Measurements from ENCODE around the gene OR51V1.
"Not testable (repeated sequence)": the region's sequence is repeated elsewhere in the genome, so short reads cannot be mapped to it uniquely, and the experiment has no call there.

Gene OR51V1

GRCh38 chr11:5200582-5200981 is at the start of gene OR51V1:
Gene OR51V1 (minus strand): TSS chr11:5200682. CDS start chr11:5200682, 0 bp downstream.
- no peak for DNase-seq

- DNase-seq, result not testable (repeated sequence)
Observed at GRCh38 chr11:5249807-5250396, 49.4 kb upstream of the OR51V1 start, which contains the start of gene HBG1. Gene HBG1 (minus strand): TSS chr11:5249857. CDS start chr11:5249804, 53 bp downstream.

GRCh38 chr11:5248498-5248897 is 48.0 kb upstream of the OR51V1 start:
- DNase-seq, result not testable (repeated sequence)

GRCh38 chr11:5247472-5248192 is 47.1 kb upstream of the OR51V1 start:
- no peak for DNase-seq

GRCh38 chr11:5246772-5247471 is 46.4 kb upstream of the OR51V1 start:
- DNase-seq, result no peak

GRCh38 chr11:5245155-5245554 is 44.7 kb upstream of the OR51V1 start:
- DNase-seq, result no peak

- DNase-seq, result no peak
Observed at GRCh38 chr11:5243816-5244180, 43.3 kb upstream of the OR51V1 start.

GRCh38 chr11:5242933-5243815 is 42.7 kb upstream of the OR51V1 start:
- no peak for DNase-seq

GRCh38 chr11:5242208-5242607 is 41.7 kb upstream of the OR51V1 start:
- DNase-seq, result no peak

- DNase-seq, result no peak
Observed at GRCh38 chr11:5241458-5241857, 41.0 kb upstream of the OR51V1 start.

GRCh38 chr11:5240458-5240857 is 40.0 kb upstream of the OR51V1 start:
- no peak for DNase-seq

- no peak for DNase-seq
Observed at GRCh38 chr11:5240056-5240455, 39.6 kb upstream of the OR51V1 start.

- DNase-seq, result no peak
Observed at GRCh38 chr11:5239046-5239445, 38.6 kb upstream of the OR51V1 start.

GRCh38 chr11:5238486-5238885 is 38.0 kb upstream of the OR51V1 start:
- no peak for DNase-seq

GRCh38 chr11:5237420-5237819 is 36.9 kb upstream of the OR51V1 start:
- DNase-seq, result no peak

GRCh38 chr11:5235364-5236095 is 35.0 kb upstream of the OR51V1 start:
- DNase-seq, result no peak

GRCh38 chr11:5234381-5234834 is 33.9 kb upstream of the OR51V1 start, which contains the start of gene HBD:
Gene HBD (minus strand): TSS chr11:5234483. CDS start chr11:5234433, 50 bp downstream.
- DNase-seq, result no peak

GRCh38 chr11:5233307-5233706 is 32.8 kb upstream of the OR51V1 start:
- no peak for DNase-seq

- DNase-seq, result no peak
Observed at GRCh38 chr11:5232821-5233220, 32.3 kb upstream of the OR51V1 start.

GRCh38 chr11:5232176-5232575 is 31.7 kb upstream of the OR51V1 start:
- DNase-seq, result no peak

- no peak for DNase-seq
Observed at GRCh38 chr11:5231111-5231510, 30.6 kb upstream of the OR51V1 start.

GRCh38 chr11:5230266-5230665 is 29.8 kb upstream of the OR51V1 start:
- no peak for DNase-seq

Measured in SW 1271 (cell line).